Osteoblast (primary cell): ENCODE data around the gene AFAP1L2. TPM values are rescaled to one million over a fixed set of nuclear protein-coding genes. Genes with fewer than 3 reads are reported as not detected.

Experiments
- DNase-seq: peaks from one replicate; pipeline ENCODE4 v3.0.0; 2011; ENCODE audit warnings: low spot score, mixed read lengths; ENCODE audit not compliant: insufficient read length; ENCODE audit errors: missing footprints
- H2AFZ ChIP-seq: 2 replicates; pipeline ENCODE4 v1.6.0; 2011; ENCODE audit warnings: mild to moderate bottlenecking, low read length
- H3K27ac ChIP-seq: 2 replicates; pipeline ENCODE4 v1.5.1; 2011; ENCODE audit warnings: mild to moderate bottlenecking, low read depth, low read length, moderate library complexity
- H3K27me3 ChIP-seq: 2 replicates; pipeline ENCODE4 v1.6.0; 2012; ENCODE audit warnings: mild to moderate bottlenecking, control low read depth, inconsistent platforms, low read length, moderate library complexity; ENCODE audit not compliant: insufficient read depth
- H3K36me3 ChIP-seq: 2 replicates; pipeline ENCODE4 v1.5.1; 2011; ENCODE audit warnings: mild to moderate bottlenecking, low read length, control low read depth, moderate library complexity; ENCODE audit not compliant: insufficient read depth
- H3K4me1 ChIP-seq: 2 replicates; pipeline ENCODE4 v1.5.1; 2011; ENCODE audit warnings: mild to moderate bottlenecking, low read length, control low read depth, moderate library complexity; ENCODE audit not compliant: insufficient read depth
- H3K4me2 ChIP-seq: 2 replicates; pipeline ENCODE4 v1.6.0; 2011; ENCODE audit warnings: mild to moderate bottlenecking, low read length; ENCODE audit not compliant: insufficient read depth
- H3K4me3 ChIP-seq: fragments of 200-600 bp; sonication (generic); 3 replicates; pipeline ENCODE4 v1.5.1; 2012; ENCODE audit warnings: mild to moderate bottlenecking, low read length, inconsistent platforms; ENCODE audit not compliant: insufficient read depth
- H3K79me2 ChIP-seq: 2 replicates; pipeline ENCODE4 v1.6.0; 2012; ENCODE audit warnings: mild to moderate bottlenecking, low read length, control low read depth, inconsistent platforms; ENCODE audit not compliant: insufficient read depth
- H3K9me3 ChIP-seq: 2 replicates; pipeline ENCODE4 v1.5.1; 2011; ENCODE audit warnings: low read depth, low read length, control low read depth
- H4K20me1 ChIP-seq: 2 replicates; pipeline ENCODE4 v1.6.0; 2012; ENCODE audit warnings: mild to moderate bottlenecking, low read length, control low read depth; ENCODE audit not compliant: insufficient read depth
- CTCF ChIP-seq: IDR thresholded peaks from 2 replicates; pipeline ENCODE4 v1.5.1; 2011; ENCODE audit warnings: mild to moderate bottlenecking, low read depth, low read length, moderate library complexity; ENCODE audit errors: extremely low read depth
- total RNA-seq: library from RNA; depleted of rRNA; stranded (reverse); fragments of >200 nt; gene quantifications from 2 replicates; pipeline ENCODE4 v1.2.3, GENCODE V29; 2012

AFAP1L2 gene
- total RNA-seq, 1 donor = 0.36 TPM

- Histone ChIP-seq H3K4me2 (no peak overlapping the region), H3K9me3 (no peaks in the 10 kb centered on the region), H4K20me1 (no peaks in the 10 kb centered on the region), H3K4me1 (peaks cover 13% of the 10 kb centered on the region), H3K36me3 (no peaks in the 10 kb centered on the region), H3K27me3 (peaks cover 4% of the 10 kb centered on the region), H3K27ac (no peak overlapping the region), H3K4me3 (no peak overlapping the region), H3K79me2 (no peaks in the 10 kb centered on the region), H2AFZ (no peak overlapping the region)
- DNase-seq = no peak
- no peak for TF ChIP-seq CTCF
Measured at GRCh38 chr10:114256008-114256765, 148.1 kb downstream of the AFAP1L2 start.

DNA sequence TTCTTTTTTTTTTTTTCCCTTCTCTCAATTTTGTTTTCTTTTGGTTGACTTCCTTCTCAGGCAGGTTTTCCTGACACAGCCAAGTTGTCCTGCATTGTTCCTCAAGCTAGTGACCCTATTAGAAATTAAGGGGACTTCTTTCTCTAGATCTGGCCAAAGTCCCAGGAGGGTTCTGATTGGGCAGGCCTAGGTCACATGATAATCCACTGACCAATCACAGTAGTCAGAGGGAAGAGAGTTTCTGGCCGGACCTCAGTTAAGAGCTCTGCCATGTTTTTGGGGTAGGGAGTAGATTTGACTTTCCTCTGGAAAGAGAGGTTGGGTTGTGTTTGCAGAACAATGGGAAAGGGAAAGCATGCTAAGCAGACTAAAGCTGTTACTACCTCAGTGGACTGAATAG is 149.1 kb downstream of the AFAP1L2 start:
- peaks cover 4% of the 10 kb centered on the region for H3K4me1 ChIP-seq
- H3K4me3 ChIP-seq = no peak overlapping the region
- no peak overlapping the region for H3K4me2 ChIP-seq
- no peak for DNase-seq
- no peaks in the 10 kb centered on the region for H4K20me1 ChIP-seq
- no peaks in the 10 kb centered on the region for H3K79me2 ChIP-seq
- no peak overlapping the region for H2AFZ ChIP-seq
- no peaks in the 10 kb centered on the region for H3K9me3 ChIP-seq
- no peak overlapping the region for H3K27ac ChIP-seq
- peaks cover 4% of the 10 kb centered on the region for H3K27me3 ChIP-seq
- H3K36me3 ChIP-seq = no peaks in the 10 kb centered on the region
- no peak for TF ChIP-seq CTCF

DNA sequence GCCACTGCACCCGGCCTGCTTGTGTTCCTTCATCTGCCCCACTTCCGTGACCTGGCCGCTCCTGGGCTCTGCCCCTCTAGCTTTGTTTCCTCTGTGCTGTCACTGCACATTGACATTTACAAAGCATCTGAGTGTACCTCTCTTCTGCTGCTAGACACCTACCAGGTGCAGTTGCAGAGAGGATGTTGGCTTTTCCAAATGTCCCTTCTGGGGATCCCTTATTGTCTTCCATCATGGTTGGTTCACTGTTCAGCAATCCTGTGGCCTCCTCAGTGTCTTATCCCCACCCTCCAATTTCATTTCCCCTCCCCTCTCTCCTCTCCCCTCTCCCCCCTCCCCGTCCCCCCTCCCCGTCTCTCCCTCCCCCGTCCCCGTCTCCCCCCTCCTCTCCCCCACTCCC is 151.4 kb downstream of the AFAP1L2 start:
- Histone ChIP-seq H3K4me2 (no peak overlapping the region), H3K36me3 (no peaks in the 10 kb centered on the region), H4K20me1 (no peaks in the 10 kb centered on the region), H3K9me3 (no peaks in the 10 kb centered on the region), H3K4me1 (no peaks in the 10 kb centered on the region), H3K27ac (no peak overlapping the region), H3K79me2 (no peaks in the 10 kb centered on the region), H3K27me3 (no peaks in the 10 kb centered on the region), H2AFZ (no peak overlapping the region), H3K4me3 (no peak overlapping the region)
- no peak for DNase-seq
- no peak for TF ChIP-seq CTCF

GRCh38 chr10:114252092-114252491 is 152.2 kb downstream of the AFAP1L2 start:
- Histone ChIP-seq H3K4me1 (no peaks in the 10 kb centered on the region), H3K79me2 (no peaks in the 10 kb centered on the region), H3K9me3 (no peaks in the 10 kb centered on the region), H4K20me1 (no peaks in the 10 kb centered on the region), H3K4me2 (no peak overlapping the region), H3K4me3 (no peak overlapping the region), H3K27me3 (no peaks in the 10 kb centered on the region), H3K36me3 (no peaks in the 10 kb centered on the region), H3K27ac (no peak overlapping the region), H2AFZ (no peak overlapping the region)
- no peak for TF ChIP-seq CTCF
- DNase-seq = no peak
